RKO (cell line): ENCODE data around the gene SLC49A4.

ENCODE experiments used
- DNase-seq: peaks from one replicate; pipeline ENCODE4 v3.0.0-alpha.2; 2016; ENCODE audit warnings: low spot score

Gene SLC49A4

GRCh38 chr3:122907471-122907870 is 112.6 kb downstream of the SLC49A4 start:
- DNase-seq, result no peak

GRCh38 chr3:122908251-122908650 is 113.4 kb downstream of the SLC49A4 start:
- DNase-seq, result no peak

- no peak for DNase-seq
Measured at GRCh38 chr3:122911901-122912300, 117.0 kb downstream of the SLC49A4 start.

GRCh38 chr3:122912772-122913538 is 118.1 kb downstream of the SLC49A4 start:
- DNase-seq, result no peak

- no peak for DNase-seq
Measured at GRCh38 chr3:122913539-122914100, 118.8 kb downstream of the SLC49A4 start.

- DNase-seq, result no peak
Measured at GRCh38 chr3:122915300-122916055, 120.6 kb downstream of the SLC49A4 start.

- DNase-seq, result no peak
Measured at GRCh38 chr3:122916084-122916483, 121.2 kb downstream of the SLC49A4 start.

GRCh38 chr3:122916580-122916979 is 121.7 kb downstream of the SLC49A4 start:
- no peak for DNase-seq

GRCh38 chr3:122917412-122917811 is 122.5 kb downstream of the SLC49A4 start:
- DNase-seq, result no peak

GRCh38 chr3:122918576-122919290 is 123.9 kb downstream of the SLC49A4 start:
- no peak for DNase-seq

GRCh38 chr3:122919291-122919610 is 124.4 kb downstream of the SLC49A4 start:
- DNase-seq, result no peak

- no peak for DNase-seq
Measured at GRCh38 chr3:122920986-122921385, 126.1 kb downstream of the SLC49A4 start.

GRCh38 chr3:122921791-122922651 is 127.2 kb downstream of the SLC49A4 start:
- no peak for DNase-seq

GRCh38 chr3:122923611-122924010 is 128.7 kb downstream of the SLC49A4 start:
- DNase-seq, result no peak

GRCh38 chr3:122924056-122924455 is 129.2 kb downstream of the SLC49A4 start:
- DNase-seq, result no peak

- DNase-seq, result no peak
Measured at GRCh38 chr3:122925756-122926155, 130.9 kb downstream of the SLC49A4 start.

GRCh38 chr3:122926322-122926721 is 131.5 kb downstream of the SLC49A4 start:
- DNase-seq, result no peak

- no peak for DNase-seq
Measured at GRCh38 chr3:122926811-122927210, 131.9 kb downstream of the SLC49A4 start.

GRCh38 chr3:122927726-122928125 is 132.9 kb downstream of the SLC49A4 start:
- DNase-seq, result no peak

- DNase-seq, result no peak
Measured at GRCh38 chr3:122928396-122929187, 133.7 kb downstream of the SLC49A4 start.
